Skeletal muscle tissue (tissue), 4 donors: Measurements from ENCODE around the gene UCN3. TPM values are rescaled to one million over a fixed set of nuclear protein-coding genes. Genes with fewer than 3 reads are reported as not detected.

ENCODE experiments used
- H3K27ac ChIP-seq: one replicate; pipeline ENCODE4 v1.7.0; 2013; ENCODE audit warnings: mild to moderate bottlenecking, low read depth, low read length, inconsistent platforms
- H3K27me3 ChIP-seq, 3 donors: one replicate each; pipeline ENCODE4 v1.7.0; 2013; ENCODE audit warnings: low read length in 3 of 3; ENCODE audit not compliant: control insufficient read depth in 3 of 3, insufficient read depth in 3 of 3
- H3K36me3 ChIP-seq, 3 donors: one replicate each; pipeline ENCODE4 v1.7.0; 2013; ENCODE audit warnings: low read length in 3 of 3; ENCODE audit not compliant: control insufficient read depth in 3 of 3, insufficient read depth in 3 of 3
- H3K4me1 ChIP-seq, 3 donors: one replicate each; pipeline ENCODE4 v1.7.0; 2013; ENCODE audit warnings: low read length in 3 of 3, mild to moderate bottlenecking in 3 of 3; ENCODE audit not compliant: control insufficient read depth in 3 of 3, insufficient read depth in 3 of 3
- H3K4me3 ChIP-seq, 3 donors: one replicate each; pipeline ENCODE4 v1.7.0; 2013; ENCODE audit warnings: low read length in 3 of 3
- H3K9ac ChIP-seq, 3 donors: one replicate each; pipeline ENCODE4 v1.7.0; 2013; ENCODE audit warnings: low read length in 3 of 3, mild to moderate bottlenecking in 3 of 3, moderate library complexity in 2 of 3, low read depth in 1 of 3
- H3K9me3 ChIP-seq, 3 donors: one replicate each; pipeline ENCODE4 v1.7.0; 2013; ENCODE audit warnings: low read length in 3 of 3; ENCODE audit not compliant: control insufficient read depth in 3 of 3
- total RNA-seq: library from RNA; depleted of rRNA; stranded (reverse); fragments of >200 nt; gene quantifications from one replicate; pipeline ENCODE4 v1.2.3, GENCODE V29; 2014
- donor health status: Osteomylitis.

UCN3 gene, protein sequence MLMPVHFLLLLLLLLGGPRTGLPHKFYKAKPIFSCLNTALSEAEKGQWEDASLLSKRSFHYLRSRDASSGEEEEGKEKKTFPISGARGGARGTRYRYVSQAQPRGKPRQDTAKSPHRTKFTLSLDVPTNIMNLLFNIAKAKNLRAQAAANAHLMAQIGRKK
- not detected for total RNA-seq

- H3K4me1 ChIP-seq, result no peaks in the 10 kb centered on the region
- peak within 1 kb of the TSS in 1 of 3 donors; percentile 27 for H3K4me3 ChIP-seq
- H3K27me3 ChIP-seq, result peaks cover 23 to 32% (median 26%) of the 10 kb centered on the region in 3 donors
- no peaks in the 10 kb centered on the region for H3K9me3 ChIP-seq
- H3K36me3 ChIP-seq, result no peaks in the 10 kb centered on the region
- H3K9ac ChIP-seq, result no peak within 1 kb of the TSS
- H3K27ac ChIP-seq, result no peak within 1 kb of the TSS
Measured at GRCh38 chr10:5364890-5365338, at the start of gene UCN3. TSS of gene UCN3 (plus strand) at chr10:5364966. CDS start at chr10:5373721, 8,755 bp downstream.

GRCh38 chr10:5317547-5318107 lies 47.1 kb upstream of the UCN3 start:
- Histone ChIP-seq H3K9me3 (no peaks in the 10 kb centered on the region), H3K27me3 (no peaks in the 10 kb centered on the region), H3K4me1 (peaks cover 0 to 6% (median 0%) of the 10 kb centered on the region in 3 donors), H3K36me3 (no peaks in the 10 kb centered on the region), H3K4me3 (no peak overlapping the region), H3K27ac (no peak overlapping the region), H3K9ac (no peak overlapping the region)

DNA sequence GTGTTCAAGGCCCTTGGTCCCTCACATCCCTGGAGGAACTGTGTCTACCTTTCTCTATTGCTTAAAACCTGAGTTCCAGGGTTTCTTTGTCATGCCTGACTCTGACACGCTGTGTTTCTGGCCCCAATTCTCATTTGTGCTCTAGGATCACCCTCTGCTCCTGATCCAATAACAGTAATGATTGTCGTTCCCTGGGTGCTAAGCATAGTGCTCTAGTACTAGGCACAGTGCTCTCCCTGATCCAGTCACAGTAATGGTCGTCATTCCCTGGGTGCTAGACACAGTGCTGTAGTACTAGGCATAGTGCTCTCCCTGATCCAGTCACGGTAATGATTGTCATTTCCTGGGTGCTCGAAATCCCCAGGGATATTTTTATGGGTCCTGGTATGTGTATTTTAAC lies 46.6 kb upstream of the UCN3 start:
- no peaks in the 10 kb centered on the region for H3K36me3 ChIP-seq
- peaks cover 0 to 6% (median 0%) of the 10 kb centered on the region in 3 donors for H3K4me1 ChIP-seq
- H3K27ac ChIP-seq, result no peak overlapping the region
- no peaks in the 10 kb centered on the region for H3K9me3 ChIP-seq
- no peak overlapping the region for H3K9ac ChIP-seq
- no peaks in the 10 kb centered on the region for H3K27me3 ChIP-seq
- H3K4me3 ChIP-seq, result no peak overlapping the region

GRCh38 chr10:5319863-5320262 lies 44.9 kb upstream of the UCN3 start:
- Histone ChIP-seq H3K4me1 (peaks cover 0 to 6% (median 0%) of the 10 kb centered on the region in 3 donors), H3K27ac (no peak overlapping the region), H3K9ac (no peak overlapping the region), H3K27me3 (peaks cover 0 to 3% (median 0%) of the 10 kb centered on the region in 3 donors), H3K36me3 (no peaks in the 10 kb centered on the region), H3K4me3 (no peak overlapping the region), H3K9me3 (no peaks in the 10 kb centered on the region)

GRCh38 chr10:5321273-5321672 lies 43.5 kb upstream of the UCN3 start:
- H3K9me3 ChIP-seq, result no peaks in the 10 kb centered on the region

GRCh38 chr10:5323446-5323845 lies 41.3 kb upstream of the UCN3 start:
- Histone ChIP-seq H3K36me3 (no peaks in the 10 kb centered on the region), H3K9me3 (no peaks in the 10 kb centered on the region), H3K4me3 (no peak overlapping the region), H3K4me1 (no peaks in the 10 kb centered on the region), H3K27ac (no peak overlapping the region), H3K27me3 (peaks cover 0 to 10% (median 3%) of the 10 kb centered on the region in 3 donors), H3K9ac (no peak overlapping the region)

More at GRCh38 chr10:5321273-5321672, 43.5 kb upstream of the UCN3 start:
- Histone ChIP-seq H3K27me3 (peaks cover 0 to 7% (median 3%) of the 10 kb centered on the region in 3 donors), H3K9ac (no peak overlapping the region), H3K27ac (no peak overlapping the region), H3K4me3 (no peak overlapping the region), H3K4me1 (peaks cover 0 to 6% (median 0%) of the 10 kb centered on the region in 3 donors), H3K36me3 (no peaks in the 10 kb centered on the region)

DNA sequence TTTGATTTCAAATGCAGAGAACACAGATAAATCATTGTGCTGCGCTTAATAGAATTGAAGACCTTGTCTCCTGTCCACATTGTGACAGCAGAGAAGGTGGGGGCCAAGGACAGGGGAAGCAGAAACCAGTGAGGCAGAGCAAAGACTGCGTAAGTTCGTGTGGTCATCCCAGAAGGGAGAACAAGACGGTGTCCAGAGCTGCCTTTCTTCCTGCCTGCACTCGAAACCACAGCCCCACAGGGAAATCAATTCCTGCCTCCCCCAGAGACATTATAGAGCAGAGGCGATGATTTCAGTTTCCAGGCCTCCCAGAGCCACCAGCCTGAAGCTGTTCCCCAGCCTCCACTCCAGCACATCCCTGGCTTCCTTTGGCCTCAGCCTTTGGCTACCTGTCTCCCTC lies 39.7 kb upstream of the UCN3 start:
- H3K4me3 ChIP-seq, result no peak overlapping the region
- no peaks in the 10 kb centered on the region for H3K36me3 ChIP-seq
- no peak overlapping the region for H3K27ac ChIP-seq
- no peak overlapping the region for H3K9ac ChIP-seq
- no peaks in the 10 kb centered on the region for H3K4me1 ChIP-seq
- H3K27me3 ChIP-seq, result peaks cover 0 to 10% (median 3%) of the 10 kb centered on the region in 3 donors
- H3K9me3 ChIP-seq, result no peaks in the 10 kb centered on the region

DNA sequence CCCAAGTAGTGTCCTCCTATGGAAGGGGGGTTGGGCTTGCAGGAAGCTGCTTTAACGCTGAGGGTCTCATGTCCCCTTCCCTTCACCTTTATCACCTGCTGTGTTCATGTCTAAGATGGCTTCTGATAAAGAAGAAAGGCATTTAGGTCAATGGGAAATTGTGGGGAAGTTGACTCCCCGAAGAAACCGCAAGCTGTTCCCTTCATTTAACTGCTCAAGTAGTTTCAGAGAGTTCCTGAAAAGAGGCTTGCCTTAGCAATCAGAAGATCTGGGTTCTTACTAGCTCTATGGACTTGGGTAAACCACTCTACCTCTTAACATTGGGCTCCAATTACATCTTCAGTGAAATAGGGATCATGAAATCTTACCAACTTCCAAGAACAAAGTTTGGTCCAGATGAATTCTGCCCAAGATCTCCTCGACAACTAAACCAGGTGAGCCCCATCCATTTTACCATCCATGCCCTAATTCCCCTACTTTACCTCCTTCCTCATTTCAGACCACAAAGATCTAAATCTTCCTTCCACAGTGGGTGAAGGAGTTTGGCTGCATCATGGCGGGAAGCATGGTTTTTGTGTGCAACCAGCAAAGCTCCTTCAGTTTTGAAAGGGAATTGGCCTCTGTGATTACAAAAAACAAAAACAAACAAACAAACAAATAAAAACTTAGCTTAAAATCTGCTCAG lies 30.4 kb upstream of the UCN3 start:
- no peaks in the 10 kb centered on the region for H3K9me3 ChIP-seq
- no peak overlapping the region for H3K9ac ChIP-seq
- H3K27ac ChIP-seq, result no peak overlapping the region
- no peaks in the 10 kb centered on the region for H3K4me1 ChIP-seq
- H3K36me3 ChIP-seq, result no peaks in the 10 kb centered on the region
- H3K27me3 ChIP-seq, result peaks cover 4 to 8% (median 4%) of the 10 kb centered on the region in 3 donors
- no peak overlapping the region for H3K4me3 ChIP-seq

- Histone ChIP-seq H3K9ac (no peak overlapping the region), H3K4me3 (no peak overlapping the region), H3K4me1 (no peaks in the 10 kb centered on the region), H3K27ac (no peak overlapping the region), H3K36me3 (no peaks in the 10 kb centered on the region), H3K27me3 (peaks cover 4 to 8% (median 4%) of the 10 kb centered on the region in 3 donors), H3K9me3 (no peaks in the 10 kb centered on the region)
Measured at GRCh38 chr10:5338010-5338409, 26.8 kb upstream of the UCN3 start.

DNA sequence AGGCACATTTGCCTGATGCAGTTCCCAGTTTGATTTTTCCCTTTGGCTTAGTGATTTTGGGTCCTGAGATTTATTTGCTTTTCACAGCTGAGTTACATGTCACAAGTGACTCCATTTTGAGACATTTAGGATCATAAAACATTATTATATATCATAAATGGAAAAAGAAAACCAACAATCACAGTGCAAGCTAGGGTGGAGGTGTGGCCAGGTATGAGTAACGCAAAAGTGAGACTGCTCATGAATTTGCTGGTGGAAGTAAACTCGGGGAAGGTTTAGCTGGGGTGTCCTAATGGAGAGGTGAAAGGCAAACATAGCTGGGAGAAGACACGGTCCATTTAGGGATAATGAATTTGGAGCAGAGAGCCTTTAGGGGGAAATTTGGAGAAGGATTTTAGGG lies 21.7 kb upstream of the UCN3 start:
- H3K27me3 ChIP-seq, result peaks cover 0 to under 1% (median 0%) of the 10 kb centered on the region in 3 donors

More for the DNA sequence above, 21.7 kb upstream of the UCN3 start:
- Histone ChIP-seq H3K4me1 (no peaks in the 10 kb centered on the region), H3K9me3 (no peaks in the 10 kb centered on the region), H3K27ac (no peak overlapping the region), H3K9ac (no peak overlapping the region), H3K36me3 (no peaks in the 10 kb centered on the region), H3K4me3 (no peak overlapping the region)
